GM19397 (cell line): ENCODE results near the gene CNBD2.
"Not testable (repeated sequence)": the region's sequence is repeated elsewhere in the genome, so short reads cannot be mapped to it uniquely, and the experiment has no call there.

Source experiments
- ATAC-seq: cut with Tn5 transposase; IDR thresholded peaks from one replicate; pipeline ENCODE4 v1.9.1; 2021; ENCODE audit warnings: mild to moderate bottlenecking, moderate library complexity; ENCODE audit not compliant: unreplicated experiment

CNBD2 gene

GRCh38 chr20:35974256-35974655 is 5.9 kb downstream of the CNBD2 start:
- ATAC-seq, result no peak

GRCh38 chr20:35975576-35976373 is 7.4 kb downstream of the CNBD2 start:
- ATAC-seq, result no peak

- ATAC-seq, result no peak
Measured at GRCh38 chr20:35978041-35978513, 9.7 kb downstream of the CNBD2 start.

- no peak for ATAC-seq
Measured at GRCh38 chr20:35979544-35979943, 11.2 kb downstream of the CNBD2 start.

- ATAC-seq, result no peak
Measured at GRCh38 chr20:35981969-35982368, 13.6 kb downstream of the CNBD2 start.

GRCh38 chr20:35984382-35984781 is 16.0 kb downstream of the CNBD2 start:
- ATAC-seq, result no peak

- no peak for ATAC-seq
Measured at GRCh38 chr20:35985806-35986205, 17.4 kb downstream of the CNBD2 start.

- ATAC-seq, result no peak
Measured at GRCh38 chr20:35988910-35989463, 20.6 kb downstream of the CNBD2 start.

GRCh38 chr20:35991142-35991771 is 22.9 kb downstream of the CNBD2 start:
- no peak for ATAC-seq

GRCh38 chr20:35992713-35993335 is 24.4 kb downstream of the CNBD2 start:
- no peak for ATAC-seq

- ATAC-seq, result no peak
Measured at GRCh38 chr20:35994994-35995453, 26.6 kb downstream of the CNBD2 start.

GRCh38 chr20:35996492-35996891 is 28.1 kb downstream of the CNBD2 start:
- ATAC-seq, result not testable (repeated sequence)

- ATAC-seq, result not testable (repeated sequence)
Measured at GRCh38 chr20:36001331-36001730, 32.9 kb downstream of the CNBD2 start.

GRCh38 chr20:36002855-36003254 is 34.5 kb downstream of the CNBD2 start:
- no peak for ATAC-seq

GRCh38 chr20:36004045-36004444 is 35.7 kb downstream of the CNBD2 start:
- ATAC-seq, result no peak

GRCh38 chr20:36008461-36009035 is 40.2 kb downstream of the CNBD2 start:
- no peak for ATAC-seq

- ATAC-seq, result no peak
Measured at GRCh38 chr20:36010076-36010475, 41.7 kb downstream of the CNBD2 start.

GRCh38 chr20:36010825-36011224 is 42.4 kb downstream of the CNBD2 start:
- ATAC-seq, result no peak

GRCh38 chr20:36015806-36016403 is 47.5 kb downstream of the CNBD2 start:
- no peak for ATAC-seq

- no peak for ATAC-seq
Measured at GRCh38 chr20:36017048-36017951, 48.9 kb downstream of the CNBD2 start.
